GM12865 (cell line): ENCODE measurements around the gene CYBRD1.

Source experiments
- DNase-seq: peaks from one replicate; pipeline ENCODE4 v3.0.0; 2010; ENCODE audit warnings: low read depth
- H3K4me3 ChIP-seq: 2 replicates; pipeline ENCODE4 v1.5.1; 2011; ENCODE audit warnings: mild to moderate bottlenecking, low read depth, low read length, control low read depth
- CTCF ChIP-seq: IDR thresholded peaks from 2 replicates; pipeline ENCODE4 v1.5.1; 2011; ENCODE audit warnings: low read length, control low read depth, low read depth, inconsistent platforms; ENCODE audit not compliant: insufficient read depth; ENCODE audit errors: missing control alignments

CYBRD1 gene

GRCh38 chr2:171514908-171515582 is 7.2 kb upstream of the CYBRD1 start:
- no peak for TF ChIP-seq CTCF
- no peak for DNase-seq
- H3K4me3 ChIP-seq = no peak overlapping the region

GRCh38 chr2:171515672-171516298 is 6.5 kb upstream of the CYBRD1 start:
- TF ChIP-seq CTCF = no peak
- H3K4me3 ChIP-seq = no peak overlapping the region
- no peak for DNase-seq

- TF ChIP-seq CTCF = no peak
- DNase-seq = no peak
- no peak overlapping the region for H3K4me3 ChIP-seq
These were observed 5.5 kb upstream of the CYBRD1 start for GRCh38 chr2:171516793-171517192.

- no peak for DNase-seq
- no peak for TF ChIP-seq CTCF
- H3K4me3 ChIP-seq = no peak overlapping the region
These were observed 1.8 kb upstream of the CYBRD1 start for GRCh38 chr2:171520471-171520870.

GRCh38 chr2:171521361-171522051 is 768 bp upstream of the CYBRD1 start:
- TF ChIP-seq CTCF = no peak
- H3K4me3 ChIP-seq = peak overlapping the region; percentile 99
- DNase-seq = no peak

GRCh38 chr2:171522788-171523087 is 464 bp downstream of the CYBRD1 start:
- DNase-seq = no peak
- TF ChIP-seq CTCF = no peak

More at GRCh38 chr2:171522788-171523087, 464 bp downstream of the CYBRD1 start:
- H3K4me3 ChIP-seq = peak overlapping the region; percentile 99
